Heart left ventricle (tissue), 13 donors: ENCODE data around the gene LINC01488.

ENCODE experiments used
- POLR2A ChIP-seq, 2 donors: fragments of 450-650 bp; IDR thresholded peaks; one replicate each; pipeline ENCODE4 v1.6.1; 2017; ENCODE audit warnings: antibody characterized with exemption in 2 of 2, mild to moderate bottlenecking in 2 of 2, moderate library complexity in 2 of 2
- TF ChIP-seq, protein P1 (sequence below), 12 donors: fragments of 200-600 bp; sonication (generic) in 4 of 12; IDR thresholded peaks; one replicate each; pipeline versions ENCODE4 v1.5.0 to v1.8.0; 2018 to 2022; ENCODE audit warnings: antibody characterized with exemption in 12 of 12, mild to moderate bottlenecking in 5 of 12
- donor health status: ischemic (EF 13 %, LVEDD 7.1; RV severe dilation, severe dysfunction).
- donor health status: DM: no; HTN: yes; CAD: no.
- donor health status: DM: no; HTN: no; CAD: no.
- donor health status: ischemic (EF 25% LVEDD 6.9; RV normal size, moderate dysfunction).
- donor health status: ischemic (EF 25% LVEDD 5.7; RV mildly dilated, moderate dysfunction).
- donor health status: ischemic (EF 35%, LVEDD 5.7; RV mildly dilated, moderate dysfunction).
- donor health status: nonischemic (EF 11% LVEDD 7.7; RV severe dilation, severe dysfunction).
- donor health status: DM: yes; HTN: yes; CAD: no.
- donor health status: PGD.
- donor health status: ischemic (EF 29% LVEDD 5.4; RV normal size, mild dysfunction).
- donor health status: nonischemic (EF 23%, LVEDD 6.1; RV moderate dilation, normal function).

DNA sequence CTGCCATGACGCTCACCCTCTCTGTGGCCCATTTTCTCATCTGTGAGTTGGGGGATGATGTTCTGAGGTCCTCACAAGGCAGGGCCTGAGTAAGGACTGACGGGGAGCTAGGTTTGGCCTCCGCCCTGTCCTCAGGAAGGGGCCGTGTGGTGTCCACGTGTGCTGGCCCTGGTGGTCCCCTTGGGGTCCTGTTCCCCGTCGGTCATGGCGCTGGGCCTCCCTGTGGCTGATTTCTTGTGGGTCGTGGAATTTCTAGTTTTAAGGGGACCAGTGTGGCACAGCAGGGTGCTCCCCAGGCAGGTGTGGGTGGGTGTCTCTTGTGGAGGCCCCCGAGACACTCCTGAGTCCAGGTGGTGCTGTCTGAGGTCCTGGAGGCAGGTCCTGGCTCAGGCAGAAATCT, 5.9 kb downstream of the LINC01488 start:
- TF ChIP-seq, protein P1, sequence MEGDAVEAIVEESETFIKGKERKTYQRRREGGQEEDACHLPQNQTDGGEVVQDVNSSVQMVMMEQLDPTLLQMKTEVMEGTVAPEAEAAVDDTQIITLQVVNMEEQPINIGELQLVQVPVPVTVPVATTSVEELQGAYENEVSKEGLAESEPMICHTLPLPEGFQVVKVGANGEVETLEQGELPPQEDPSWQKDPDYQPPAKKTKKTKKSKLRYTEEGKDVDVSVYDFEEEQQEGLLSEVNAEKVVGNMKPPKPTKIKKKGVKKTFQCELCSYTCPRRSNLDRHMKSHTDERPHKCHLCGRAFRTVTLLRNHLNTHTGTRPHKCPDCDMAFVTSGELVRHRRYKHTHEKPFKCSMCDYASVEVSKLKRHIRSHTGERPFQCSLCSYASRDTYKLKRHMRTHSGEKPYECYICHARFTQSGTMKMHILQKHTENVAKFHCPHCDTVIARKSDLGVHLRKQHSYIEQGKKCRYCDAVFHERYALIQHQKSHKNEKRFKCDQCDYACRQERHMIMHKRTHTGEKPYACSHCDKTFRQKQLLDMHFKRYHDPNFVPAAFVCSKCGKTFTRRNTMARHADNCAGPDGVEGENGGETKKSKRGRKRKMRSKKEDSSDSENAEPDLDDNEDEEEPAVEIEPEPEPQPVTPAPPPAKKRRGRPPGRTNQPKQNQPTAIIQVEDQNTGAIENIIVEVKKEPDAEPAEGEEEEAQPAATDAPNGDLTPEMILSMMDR (IDR thresholded peaks at IDR 0.05), result no peak
- TF ChIP-seq POLR2A (IDR thresholded peaks at IDR 0.05), result no peak
